ENCODE data around the gene RPAIN. TPM values are rescaled to one million over a fixed set of nuclear protein-coding genes. Genes with fewer than 3 reads are reported as not detected.

RPAIN gene
- total and polyA plus RNA-seq, 2 of the 8 experiments (the other 6 are each of a cell fraction or from before 2014, with no cell fraction given): 54.5 to 57.7 TPM

DNA sequence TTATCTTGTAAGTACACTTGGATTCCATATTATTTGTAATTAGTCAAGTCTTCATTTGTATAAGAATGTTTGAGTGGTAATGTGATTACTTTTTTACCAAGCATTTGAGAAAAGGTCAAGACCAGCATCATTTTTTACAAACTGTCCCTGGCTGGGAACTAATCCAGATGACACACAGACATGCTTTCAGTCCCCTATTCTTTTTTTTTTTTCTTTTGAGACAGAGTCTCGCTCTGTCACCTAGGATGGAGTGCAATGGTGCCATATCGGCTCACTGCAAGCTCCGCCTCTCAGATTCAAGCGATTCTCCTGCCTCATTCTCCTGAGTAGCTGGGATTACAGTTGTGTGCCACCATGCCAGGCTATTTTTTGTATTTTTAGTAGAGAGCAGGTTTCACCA is 61.5 kb downstream of the RPAIN start:
- FAIRE-seq: no peak
- peaks cover 8 to 50% of the 10 kb centered on the region in 2 experiments for H3K79me2 ChIP-seq (ENCODE audit: control insufficient read depth in 1 of 2, insufficient read depth in 2 of 2, low read length in 2 of 2)
- TF ChIP-seq RAD21 (IDR thresholded peaks at IDR 0.05 in 1 of 2, conservative IDR thresholded peaks at IDR 0.05 in 1 of 2; ENCODE audit: low read depth in 2 of 2, low read length in 2 of 2) (no peak), TAF1 (IDR thresholded peaks at IDR 0.05; ENCODE audit: low read depth, low read length) (no peak), SIX5 (IDR thresholded peaks at IDR 0.05; ENCODE audit: low read depth, low read length) (no peak), JUND (IDR thresholded peaks at IDR 0.05; ENCODE audit: low read length) (no peak), SP1 (IDR thresholded peaks at IDR 0.05; ENCODE audit: low read depth, low read length) (no peak), KDM1A (IDR thresholded peaks at IDR 0.05; ENCODE audit: borderline replicate concordance, low read length) (no peak), POU5F1 (IDR thresholded peaks at IDR 0.05; ENCODE audit: low read depth, low read length) (no peak), BACH1 (IDR thresholded peaks at IDR 0.05; ENCODE audit: low read length) (no peak), CBX5 (IDR thresholded peaks at IDR 0.05; ENCODE audit: low read depth, low read length) (no peak), TEAD4 (IDR thresholded peaks at IDR 0.05; ENCODE audit: low read depth, low read length) (no peak)
- TF ChIP-seq, protein P1, sequence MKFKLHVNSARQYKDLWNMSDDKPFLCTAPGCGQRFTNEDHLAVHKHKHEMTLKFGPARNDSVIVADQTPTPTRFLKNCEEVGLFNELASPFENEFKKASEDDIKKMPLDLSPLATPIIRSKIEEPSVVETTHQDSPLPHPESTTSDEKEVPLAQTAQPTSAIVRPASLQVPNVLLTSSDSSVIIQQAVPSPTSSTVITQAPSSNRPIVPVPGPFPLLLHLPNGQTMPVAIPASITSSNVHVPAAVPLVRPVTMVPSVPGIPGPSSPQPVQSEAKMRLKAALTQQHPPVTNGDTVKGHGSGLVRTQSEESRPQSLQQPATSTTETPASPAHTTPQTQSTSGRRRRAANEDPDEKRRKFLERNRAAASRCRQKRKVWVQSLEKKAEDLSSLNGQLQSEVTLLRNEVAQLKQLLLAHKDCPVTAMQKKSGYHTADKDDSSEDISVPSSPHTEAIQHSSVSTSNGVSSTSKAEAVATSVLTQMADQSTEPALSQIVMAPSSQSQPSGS (IDR thresholded peaks at IDR 0.05; ENCODE audit: low read length): no peak
- TF ChIP-seq, protein P2, sequence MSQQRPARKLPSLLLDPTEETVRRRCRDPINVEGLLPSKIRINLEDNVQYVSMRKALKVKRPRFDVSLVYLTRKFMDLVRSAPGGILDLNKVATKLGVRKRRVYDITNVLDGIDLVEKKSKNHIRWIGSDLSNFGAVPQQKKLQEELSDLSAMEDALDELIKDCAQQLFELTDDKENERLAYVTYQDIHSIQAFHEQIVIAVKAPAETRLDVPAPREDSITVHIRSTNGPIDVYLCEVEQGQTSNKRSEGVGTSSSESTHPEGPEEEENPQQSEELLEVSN (IDR thresholded peaks at IDR 0.05): no peak

More for the DNA sequence above, 61.5 kb downstream of the RPAIN start:
- Histone ChIP-seq H2BK20ac (ENCODE audit: low read length) (no peak overlapping the region), H3K23me2 (ENCODE audit: low read depth, low read length) (0 out of 2 replicates have a peak, but pooled peaks cover 3% of the 10 kb centered on the region), H3K56ac (replicated peaks; ENCODE audit: insufficient read length, low read depth, low read length) (no peak overlapping the region), H3K9me3 (ENCODE audit: insufficient read depth in 2 of 2, low read depth in 1 of 2, low read length in 1 of 2) (no peaks in the 10 kb centered on the region), H3K4me3 (ENCODE audit: extremely low read depth in 1 of 4, insufficient read depth in 2 of 4, low read depth in 3 of 4, low read length in 4 of 4) (no peak overlapping the region), H4K5ac (ENCODE audit: insufficient read length, low read depth, low read length) (no peak overlapping the region), H4K20me1 (replicated peaks in 1 of 2; ENCODE audit: control insufficient read depth in 1 of 2, insufficient read depth in 2 of 2, low read length in 2 of 2) (peaks cover 2 to 4% of the 10 kb centered on the region in 2 experiments), H2AK5ac (ENCODE audit: low read depth, low read length) (no peak overlapping the region), H3K4me1 (replicated peaks in 1 of 4; ENCODE audit: control insufficient read depth in 3 of 4, insufficient read depth in 4 of 4, low read length in 3 of 4) (no peaks in the 10 kb centered on the region), H4K8ac (ENCODE audit: extremely low read depth, insufficient read depth, low read length) (no peak overlapping the region), H3K27ac (ENCODE audit: low read depth, low read length) (no peak overlapping the region), H2AFZ (ENCODE audit: low read length) (no peak overlapping the region), H2BK5ac (ENCODE audit: low read depth, low read length) (no peak overlapping the region), H3K18ac (ENCODE audit: extremely low read depth, low read length) (no peak overlapping the region), H3K36me3 (ENCODE audit: control insufficient read depth in 2 of 4, insufficient read depth in 4 of 4, low read length in 3 of 4) (peaks cover 21 to 72% (median 46%) of the 10 kb centered on the region in 4 experiments), H2BK15ac (ENCODE audit: low read length) (no peak overlapping the region), H3K14ac (ENCODE audit: insufficient read length) (no peak overlapping the region), H3K4me2 (ENCODE audit: insufficient read depth in 1 of 2, low read depth in 2 of 2, low read length in 2 of 2) (no peak overlapping the region), H4K91ac (replicated peaks; ENCODE audit: insufficient read length, low read length) (no peak overlapping the region), H2BK120ac (replicated peaks; ENCODE audit: low read depth, low read length) (no peak overlapping the region), H3K4ac (replicated peaks; ENCODE audit: insufficient read length, low read depth, low read length) (no peak overlapping the region), H3K23ac (ENCODE audit: insufficient read length) (no peak overlapping the region), H3K27me3 (replicated peaks in 1 of 4; ENCODE audit: control insufficient read depth in 3 of 4, extremely low read depth in 1 of 4, insufficient read depth in 3 of 4, low read length in 3 of 4) (no peaks in the 10 kb centered on the region), H3K9ac (replicated peaks in 1 of 4; ENCODE audit: extremely low read depth in 1 of 4, low read depth in 3 of 4, low read length in 3 of 4) (no peak overlapping the region), H3K79me1 (ENCODE audit: low read depth, low read length) (peaks cover 7% of the 10 kb centered on the region; the same call in 1 of the 2 replicates), H2BK12ac (ENCODE audit: low read depth, low read length) (no peak overlapping the region)
- CTCF ChIA-PET (ENCODE audit: partially characterized antibody): no interaction called here
- DNase-seq (ENCODE audit: low read depth in 1 of 2, low spot score in 2 of 2): no peak
- POLR2A ChIA-PET (ENCODE audit: partially characterized antibody): interaction anchor here (1.3 to 1.5 kb wide), 2 partner anchors 13 to 24 kb away, joined by 4 to 6 read pairs; partner anchors contain the start of gene DHX33
- 93% methylated on average over 3 of the region's 4 CpGs; no CpG with 5 or more reads in 1 of the 2 experiments for WGBS, 2 experiments (ENCODE audit: extremely low coverage in 1 of 2, insufficient coverage in 1 of 2, insufficient read length in 1 of 2, insufficient replicate concordance in 2 of 2, low coverage in 1 of 2, low lambda C conversion rate in 2 of 2, missing lambda C conversion rate in 1 of 2)

All from H1 (cell line).